Measurements from ENCODE around the gene GAN. TPM values are rescaled to one million over a fixed set of nuclear protein-coding genes. Genes with fewer than 3 reads are reported as not detected.
"Not testable (repeated sequence)": the region's sequence is repeated elsewhere in the genome, so short reads cannot be mapped to it uniquely, and the experiment has no call there.

GAN gene
- total RNA-seq, 1 experiment from 2014 or later, result 12.4 TPM

DNA sequence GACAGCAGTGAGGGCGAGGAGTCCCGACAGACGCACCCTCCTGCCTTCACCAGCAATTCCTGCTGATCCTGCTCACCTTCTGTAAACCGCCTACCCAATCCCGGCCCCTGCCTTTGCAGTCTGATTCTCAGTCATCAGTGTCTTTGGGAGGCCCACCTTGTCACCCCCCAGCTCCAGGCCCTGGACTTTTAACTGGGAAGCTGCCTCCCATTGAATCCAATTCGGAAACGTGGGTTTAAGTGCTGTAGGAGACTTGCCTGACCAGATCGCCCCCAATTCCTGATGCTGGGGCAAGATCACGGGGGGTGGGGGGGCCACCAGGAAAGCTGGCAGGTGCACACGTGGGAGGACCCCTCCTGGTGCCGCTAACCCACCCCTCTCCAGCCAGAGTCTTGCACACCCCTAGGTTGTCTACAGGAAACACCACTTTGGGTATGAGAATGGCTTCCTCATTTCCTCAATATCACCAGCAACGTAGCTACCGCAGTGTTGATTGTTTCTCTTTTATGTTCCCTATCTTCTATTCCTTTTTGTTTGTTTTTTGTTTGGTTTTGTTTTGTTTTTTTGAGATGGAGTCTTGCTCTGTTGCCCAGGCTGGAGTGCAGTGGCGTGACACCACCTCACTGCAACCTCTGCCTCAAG is 83.2 kb downstream of the GAN start:
- DNase-seq (ENCODE audit: low read depth), result no peak

DNA sequence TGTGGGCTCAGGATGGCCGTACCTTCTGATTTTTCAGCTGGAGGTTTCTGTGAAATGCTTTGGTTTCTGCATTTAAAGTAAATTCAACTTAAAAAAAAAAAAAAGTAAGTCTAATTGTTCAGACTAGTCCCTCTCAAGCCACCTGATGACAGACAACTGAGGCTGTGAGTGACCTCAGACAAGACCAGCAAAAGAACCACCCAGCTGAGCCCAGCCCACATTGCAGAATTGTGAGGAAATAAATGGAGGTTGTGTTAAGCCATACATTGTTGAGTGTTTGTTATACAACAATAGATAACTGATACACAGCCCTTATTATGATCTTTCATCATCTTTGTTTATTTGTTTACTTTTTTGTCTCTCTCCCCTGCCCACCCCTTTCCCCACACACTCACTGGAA is 85.1 kb downstream of the GAN start:
- DNase-seq (ENCODE audit: low read depth), result no peak

GRCh38 chr16:81401035-81401950 is 86.5 kb downstream of the GAN start:
- DNase-seq (ENCODE audit: low read depth), result peak; percentile 85

- no peak for DNase-seq (ENCODE audit: low read depth)
Measured at GRCh38 chr16:81403208-81403600, 88.4 kb downstream of the GAN start.

DNA sequence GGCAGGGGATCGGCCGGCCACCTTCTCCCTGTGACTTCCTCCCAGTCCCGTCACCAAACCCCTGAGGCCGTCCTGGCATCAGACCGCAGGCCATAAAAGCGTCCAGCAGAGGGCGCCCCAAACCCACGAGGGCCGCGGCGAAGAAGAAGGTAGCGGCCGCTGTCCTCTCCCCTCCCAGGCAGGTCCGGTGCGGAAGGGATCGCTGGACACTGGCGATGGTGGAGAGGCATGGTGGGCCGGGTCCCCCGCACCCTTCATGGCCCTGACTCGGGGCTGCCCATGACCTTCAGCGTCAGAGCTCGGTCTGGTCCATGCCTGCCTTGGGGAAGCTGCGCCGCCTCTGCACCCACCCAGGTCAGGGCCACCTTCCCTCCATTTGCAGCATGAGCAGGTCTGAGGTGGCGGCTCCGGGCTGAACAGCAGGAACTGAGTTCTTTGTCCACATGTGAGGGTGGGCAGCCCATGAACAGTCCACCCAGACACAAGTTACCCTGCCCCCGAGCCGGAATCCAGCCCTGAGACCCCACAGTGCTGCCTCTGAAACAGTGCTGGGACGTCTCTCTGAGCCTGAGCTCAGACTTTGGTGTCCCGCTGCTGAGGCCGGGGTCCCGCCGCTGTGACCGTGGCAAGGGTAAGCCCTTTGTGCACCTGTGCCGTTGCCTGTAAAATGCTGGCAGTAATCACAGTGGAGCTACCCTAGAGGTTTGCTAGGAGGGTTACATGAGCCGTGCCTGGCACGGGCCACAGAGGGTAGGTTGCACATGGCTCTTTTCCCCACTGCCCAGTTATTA is 89.0 kb downstream of the GAN start:
- peak; percentile 86 for DNase-seq (ENCODE audit: low read depth)

- DNase-seq (ENCODE audit: low read depth), result not testable (repeated sequence)
Measured at GRCh38 chr16:81405002-81405401, 90.2 kb downstream of the GAN start.

DNA sequence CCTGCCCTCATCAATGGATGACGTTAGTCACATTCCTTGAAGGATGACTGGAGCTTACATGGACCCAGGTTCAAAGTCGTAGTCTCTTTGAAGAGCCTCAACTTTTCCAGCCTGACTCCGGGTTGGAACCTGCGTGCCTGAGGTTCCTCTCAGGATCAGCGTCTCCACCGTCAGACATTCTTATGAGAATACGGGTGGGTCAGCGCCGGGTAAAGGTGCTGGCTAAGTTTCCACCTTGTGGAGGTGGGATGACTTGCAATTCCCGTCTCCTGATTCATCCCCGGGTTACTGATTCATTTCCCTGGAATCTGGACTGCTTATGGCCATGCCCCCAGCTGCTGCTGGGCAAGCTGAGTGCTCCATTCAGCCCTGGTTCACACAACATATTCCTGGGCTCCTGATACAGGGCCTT is 90.9 kb downstream of the GAN start:
- DNase-seq (ENCODE audit: low read depth), result peak; percentile 94

DNA sequence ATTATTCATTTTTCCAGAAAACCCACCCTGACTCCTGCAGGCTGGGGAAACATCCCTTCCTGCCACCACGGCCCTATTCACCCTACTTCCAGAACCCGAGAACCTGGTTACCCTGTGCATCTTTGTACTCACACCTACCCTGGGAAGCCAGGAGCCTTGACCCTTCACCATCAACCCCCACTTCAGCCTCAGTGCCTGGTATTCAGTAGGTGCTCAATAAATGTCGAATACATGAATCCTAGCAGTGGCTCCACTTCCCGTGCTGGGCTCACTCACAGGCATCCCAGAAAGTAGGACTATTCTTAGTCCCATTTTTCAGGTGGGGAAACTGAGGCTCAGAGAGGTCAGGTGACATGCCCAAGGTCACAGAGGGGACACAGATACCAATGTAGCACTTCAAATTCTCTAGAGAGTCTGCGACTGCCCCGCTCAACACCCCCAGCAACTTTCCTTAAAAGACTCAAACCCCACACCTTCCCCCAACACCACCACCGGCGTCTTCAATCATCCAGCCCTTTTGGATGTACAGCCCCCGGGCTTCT is 93.7 kb downstream of the GAN start:
- DNase-seq (ENCODE audit: low read depth), result no peak

- no peak for DNase-seq (ENCODE audit: low read depth)
Measured at GRCh38 chr16:81409016-81409556, 94.3 kb downstream of the GAN start.

DNA sequence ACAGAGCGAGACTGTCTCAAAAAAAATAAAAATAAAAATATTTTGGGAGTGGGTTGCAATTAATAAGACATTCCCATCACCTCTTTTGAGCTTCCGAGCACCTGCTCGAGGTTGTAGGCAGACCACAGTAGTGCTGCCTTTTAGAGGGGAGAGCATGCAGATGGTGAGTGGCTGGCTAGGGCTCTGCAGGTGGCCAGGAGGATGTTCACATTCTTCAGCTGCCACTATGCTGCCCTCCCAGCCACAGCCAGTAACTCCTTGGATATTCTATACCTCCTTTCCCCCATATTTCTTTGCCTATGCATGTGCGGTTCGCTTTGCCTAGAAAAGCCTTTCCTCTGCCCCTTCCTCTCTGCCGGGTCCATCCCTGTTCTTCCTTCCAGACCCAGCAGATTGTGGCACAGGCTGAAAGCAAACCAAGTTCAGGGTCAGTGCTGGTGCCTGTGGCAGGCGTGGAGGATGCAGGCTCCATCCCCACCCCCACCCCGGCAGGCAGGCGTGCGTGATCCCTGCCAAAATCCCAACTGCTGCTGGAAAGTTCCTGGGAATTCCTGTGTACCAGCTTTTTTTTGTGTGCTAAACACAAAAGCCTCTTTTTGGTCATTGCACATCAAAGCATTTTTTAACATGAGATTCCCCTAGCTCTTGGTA is 96.0 kb downstream of the GAN start:
- no peak for DNase-seq (ENCODE audit: low read depth)

DNA sequence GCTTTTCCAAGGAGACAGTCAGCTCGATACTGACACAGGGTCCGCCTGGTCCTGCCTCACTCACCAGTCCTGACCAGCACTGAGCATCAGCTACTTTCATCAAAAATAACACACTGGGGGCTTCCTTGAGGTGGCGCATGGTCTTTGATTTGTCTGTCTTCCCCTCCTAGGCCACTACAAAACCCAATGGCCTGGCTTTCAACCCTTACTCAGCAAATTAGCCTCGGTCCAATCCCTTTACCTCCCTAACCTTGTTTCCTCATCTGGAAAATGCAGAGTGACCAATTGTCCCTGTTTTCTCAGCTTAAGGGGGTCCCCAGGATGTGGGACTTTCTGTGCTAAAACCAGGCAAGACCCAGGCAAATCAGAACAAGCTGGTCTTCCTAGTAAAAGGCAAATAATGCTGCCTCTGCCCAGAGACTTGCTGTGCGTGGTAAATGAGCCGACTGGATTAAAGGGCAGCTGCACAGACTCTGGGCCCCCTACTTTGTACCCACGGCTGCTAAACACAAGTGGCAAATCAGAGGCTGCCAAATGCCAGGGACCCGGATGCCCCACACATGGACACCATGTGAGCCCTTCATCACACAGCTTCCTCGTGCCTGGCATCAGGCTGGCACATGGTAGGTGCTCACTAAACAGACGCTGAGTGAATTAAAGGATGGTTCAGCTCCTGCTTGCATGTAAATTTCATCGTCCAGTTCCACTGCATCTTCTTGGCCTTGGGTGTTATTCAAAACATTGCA is 98.7 kb downstream of the GAN start:
- no peak for DNase-seq (ENCODE audit: low read depth)

DNA sequence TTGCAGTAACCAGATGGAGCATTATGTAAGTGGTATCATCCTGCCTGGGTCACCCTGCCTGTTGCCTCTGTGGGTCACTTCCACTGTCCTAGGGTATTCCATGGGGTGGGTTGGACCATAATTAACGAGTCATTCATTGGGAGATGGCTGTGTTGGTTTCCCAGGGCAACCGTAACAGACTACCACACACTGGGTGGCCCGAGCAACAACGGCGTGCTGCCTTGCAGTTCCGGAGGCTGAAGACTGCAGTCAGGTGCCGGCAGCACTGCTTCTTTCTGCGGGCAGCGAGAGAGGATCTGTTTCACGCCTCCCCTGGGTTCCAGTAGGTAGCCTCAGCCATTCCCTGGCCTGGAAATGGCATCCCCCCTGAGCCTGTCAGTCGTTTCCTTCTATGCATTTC is 101.0 kb downstream of the GAN start:
- no peak for DNase-seq (ENCODE audit: low read depth)

DNA sequence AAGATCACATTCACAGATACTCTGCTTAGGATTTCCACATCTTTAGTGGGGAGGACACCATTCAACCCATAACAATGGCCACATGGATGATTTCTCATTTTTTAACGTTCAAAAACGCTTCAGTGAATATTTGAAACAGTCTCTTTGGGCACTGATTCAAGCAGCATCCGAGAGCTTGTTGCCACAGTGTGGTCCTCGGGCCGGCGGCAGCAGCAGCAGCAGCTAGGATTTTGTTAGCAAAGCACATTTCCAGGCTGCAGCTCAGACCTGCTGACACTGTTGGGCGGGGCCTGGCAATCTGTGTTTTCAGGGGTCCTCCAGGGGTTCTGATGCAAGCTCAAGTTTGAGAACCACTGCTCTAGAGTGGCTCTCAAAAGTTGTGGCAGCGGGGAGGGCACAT is 102.0 kb downstream of the GAN start:
- DNase-seq (ENCODE audit: low read depth), result no peak

DNA sequence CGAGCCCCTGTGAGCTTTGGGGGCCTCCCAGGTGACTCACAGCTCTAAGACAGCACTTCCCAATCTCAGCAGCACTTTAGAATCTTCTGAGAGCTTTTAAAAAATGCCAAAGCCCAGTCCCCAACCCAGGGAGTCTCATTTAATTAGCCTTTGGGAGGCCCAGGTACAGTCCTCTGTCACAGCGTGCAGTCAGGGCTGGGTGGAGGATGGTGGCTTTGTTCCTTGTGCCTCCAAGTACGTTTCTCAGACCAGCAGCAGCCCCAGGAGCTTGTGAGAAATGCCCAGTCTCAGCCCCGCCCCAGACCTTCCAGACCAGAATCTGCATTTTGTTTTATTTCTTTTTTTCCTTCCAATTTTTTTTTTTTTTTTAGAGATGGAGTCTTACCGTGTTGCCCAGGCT is 102.4 kb downstream of the GAN start:
- DNase-seq (ENCODE audit: low read depth), result no peak

DNA sequence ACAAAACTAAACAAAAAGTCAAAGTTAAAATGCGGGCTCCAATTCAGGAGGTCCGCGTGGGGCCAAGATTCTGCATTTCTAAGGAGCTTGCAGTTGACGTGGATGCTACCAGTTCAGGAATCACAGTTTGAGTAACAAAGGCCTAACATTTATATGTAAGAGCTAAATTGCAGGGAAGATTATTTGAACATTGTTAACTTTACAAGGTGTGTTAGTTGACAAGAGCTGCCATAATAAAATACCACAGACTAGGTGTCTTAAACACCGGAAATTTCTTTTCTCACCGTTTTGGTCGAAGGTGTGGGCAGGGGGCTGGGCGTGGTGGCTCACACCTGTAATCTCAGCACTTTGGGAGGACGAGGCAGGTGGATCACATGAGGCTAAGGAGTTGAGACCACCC is 105.0 kb downstream of the GAN start:
- no peak for DNase-seq (ENCODE audit: low read depth)

DNA sequence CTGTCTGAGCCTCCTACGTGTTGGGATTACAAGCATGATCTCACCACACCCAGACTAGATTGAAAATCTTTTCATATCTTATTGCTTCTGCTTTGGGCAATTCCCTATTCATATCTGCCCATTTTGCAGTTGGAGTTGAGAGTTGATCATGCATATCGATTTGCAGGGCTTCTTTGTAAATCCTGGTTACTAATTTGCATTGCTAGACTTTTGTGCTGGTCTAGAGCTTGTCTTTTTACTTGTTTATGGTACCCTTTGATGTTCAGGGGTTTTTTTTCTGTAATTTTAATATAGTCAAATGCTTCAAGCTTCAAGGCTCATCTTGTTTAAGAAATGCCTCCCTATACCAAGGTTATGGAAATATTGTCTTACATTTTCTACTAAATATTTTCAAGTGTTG is 106.4 kb downstream of the GAN start:
- no peak for DNase-seq (ENCODE audit: low read depth)

DNA sequence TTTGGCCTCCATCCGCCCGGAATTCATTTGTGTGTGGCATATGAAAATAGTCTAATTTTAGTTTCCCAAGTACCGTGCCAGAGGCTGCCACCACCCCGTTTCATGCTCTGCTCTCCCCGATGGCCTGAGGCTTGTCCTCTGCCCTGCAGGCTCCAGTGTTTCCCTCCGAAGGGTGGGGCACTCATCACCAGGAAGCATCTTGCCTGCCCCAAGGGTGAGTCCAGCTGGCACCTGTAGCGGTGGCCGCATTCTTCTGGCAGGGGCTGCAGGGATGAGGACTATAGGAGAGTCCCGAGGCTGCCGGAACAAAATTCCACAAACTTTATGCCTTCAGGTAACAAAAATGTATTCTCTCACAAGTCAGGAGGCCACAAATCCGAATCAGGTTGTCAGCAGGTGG is 106.8 kb downstream of the GAN start:
- DNase-seq (ENCODE audit: low read depth), result no peak

DNA sequence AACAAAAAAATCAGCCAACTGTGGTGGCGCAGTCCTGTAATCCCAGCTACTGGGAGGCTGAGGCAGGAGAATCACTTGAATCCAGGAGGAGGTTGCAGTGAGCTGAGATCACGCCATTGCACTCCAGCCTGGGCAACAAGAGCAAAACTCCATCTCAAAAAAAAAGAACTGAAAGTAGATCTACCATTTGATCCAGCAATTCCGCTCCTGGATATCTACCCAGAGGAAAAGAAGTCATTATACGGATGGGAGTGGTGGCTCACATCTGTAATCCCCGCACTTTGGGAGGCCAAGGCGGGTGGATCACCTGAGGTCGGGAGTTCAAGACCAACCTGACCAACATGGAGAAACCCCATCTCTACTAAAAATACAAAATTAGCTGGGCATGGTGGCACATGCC is 107.4 kb downstream of the GAN start:
- not testable (repeated sequence) for DNase-seq (ENCODE audit: low read depth)

DNA sequence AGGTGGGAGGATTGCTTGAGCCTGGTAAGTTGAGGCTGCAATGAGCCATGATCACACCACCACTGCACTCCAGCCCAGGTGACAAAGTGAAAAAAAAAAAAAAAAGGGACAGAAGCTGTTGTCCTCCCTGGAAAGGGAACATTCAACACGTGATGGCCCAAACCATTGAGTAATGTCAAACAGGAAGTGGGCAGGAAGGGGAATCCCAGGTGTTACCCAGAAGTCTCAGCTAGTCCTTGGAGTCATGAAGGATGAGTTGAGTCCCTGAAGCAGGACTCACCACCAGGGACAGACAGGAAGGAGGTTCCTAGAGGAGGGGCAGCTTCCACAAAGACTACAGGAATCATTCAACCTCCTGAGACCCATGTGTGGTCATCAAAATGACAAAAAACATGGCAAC is 110.0 kb downstream of the GAN start:
- peak; percentile 62 for DNase-seq (ENCODE audit: low read depth)

DNA sequence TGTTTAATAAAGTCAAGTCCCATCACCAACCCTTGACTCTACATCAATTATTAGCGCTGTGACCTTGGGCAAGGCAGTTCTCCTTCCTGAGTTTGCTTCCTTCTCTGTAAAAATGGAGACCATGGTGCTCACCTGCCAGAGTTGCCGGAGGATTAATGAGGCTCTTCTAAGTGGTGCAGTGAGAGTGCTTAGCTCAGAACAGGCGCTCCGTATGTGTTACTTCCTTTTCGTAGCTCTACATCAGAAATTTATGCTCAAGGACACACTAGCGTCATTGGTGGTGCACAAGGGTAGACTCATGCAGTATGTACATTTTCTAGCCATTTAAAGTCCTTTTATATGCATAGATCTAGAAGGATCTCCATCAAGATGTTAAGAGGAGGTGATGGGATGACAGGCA is 112.5 kb downstream of the GAN start:
- DNase-seq (ENCODE audit: low read depth), result no peak

- DNase-seq (ENCODE audit: low read depth), result peak; percentile 46
Measured at GRCh38 chr16:81429045-81429521, 114.3 kb downstream of the GAN start.

All from Daoy (cell line).